ENCODE data around the gene STING1. TPM values are rescaled to one million over a fixed set of nuclear protein-coding genes. Genes with fewer than 3 reads are reported as not detected.

Gene STING1
- total RNA-seq, 2 donors from 2014 or later, result 6.7 to 24.4 TPM

GRCh38 chr5:139457653-139458306 is 24.8 kb downstream of the STING1 start:
- H3K27ac ChIP-seq, result no peak overlapping the region
- intact Hi-C loops (cut with DNase I), result no loop called here
- ATAC-seq, result no peak

GRCh38 chr5:139457241-139457640 is 25.3 kb downstream of the STING1 start:
- DNase-seq (no peak), ATAC-seq (no peak)
- no peak overlapping the region for H3K4me3 ChIP-seq
- no peaks in the 10 kb centered on the region for H3K36me3 ChIP-seq (replicated peaks in 1 of 2; ENCODE audit: insufficient read depth in 1 of 2, low read depth in 2 of 2)
- no peaks in the 10 kb centered on the region for H3K9me3 ChIP-seq
- intact Hi-C loops (cut with DNase I), result no loop called here
- H3K27ac ChIP-seq, result no peak overlapping the region
- H3K4me1 ChIP-seq, result peaks cover 8% of the 10 kb centered on the region
- no peaks in the 10 kb centered on the region for H3K27me3 ChIP-seq
- 83 to 88% methylated on average over 5 of the region's 5 CpGs for WGBS, 2 donors
- TF ChIP-seq POLR2A (IDR thresholded peaks at IDR 0.05) (no peak), CTCF (IDR thresholded peaks at IDR 0.05) (no peak)

More at GRCh38 chr5:139457653-139458306, 24.8 kb downstream of the STING1 start:
- WGBS, 2 donors, result 89 to 92% methylated on average over 5 of the region's 5 CpGs
- no peaks in the 10 kb centered on the region for H3K36me3 ChIP-seq (replicated peaks in 1 of 2; ENCODE audit: insufficient read depth in 1 of 2, low read depth in 2 of 2)
- no peak for DNase-seq
- TF ChIP-seq POLR2A (IDR thresholded peaks at IDR 0.05) (no peak), CTCF (IDR thresholded peaks at IDR 0.05) (no peak)
- no peak overlapping the region for H3K4me3 ChIP-seq
- no peaks in the 10 kb centered on the region for H3K27me3 ChIP-seq
- no peaks in the 10 kb centered on the region for H3K9me3 ChIP-seq
- H3K4me1 ChIP-seq, result peaks cover 8% of the 10 kb centered on the region

- no peak overlapping the region for H3K4me3 ChIP-seq
- no peak for TF ChIP-seq POLR2A (IDR thresholded peaks at IDR 0.05)
- no peak for TF ChIP-seq CTCF (IDR thresholded peaks at IDR 0.05)
- WGBS, 2 donors, result 81 to 88% methylated on average over 12 of the region's 12 CpGs
- ATAC-seq (no peak), DNase-seq (no peak)
- no peak overlapping the region for H3K27ac ChIP-seq
- peaks cover 8% of the 10 kb centered on the region for H3K4me1 ChIP-seq
- H3K27me3 ChIP-seq, result no peaks in the 10 kb centered on the region
- H3K36me3 ChIP-seq (replicated peaks in 1 of 2; ENCODE audit: insufficient read depth in 1 of 2, low read depth in 2 of 2), result no peaks in the 10 kb centered on the region
- H3K9me3 ChIP-seq, result no peaks in the 10 kb centered on the region
- intact Hi-C loops (cut with DNase I), result no loop called here
Measured at GRCh38 chr5:139456776-139457175, 25.8 kb downstream of the STING1 start.

- DNase-seq, result no peak
- Histone ChIP-seq H3K9me3 (no peaks in the 10 kb centered on the region), H3K27me3 (no peaks in the 10 kb centered on the region), H3K4me3 (no peak overlapping the region), H3K4me1 (peaks cover 8% of the 10 kb centered on the region), H3K27ac (no peak overlapping the region), H3K36me3 (replicated peaks in 1 of 2; ENCODE audit: insufficient read depth in 1 of 2, low read depth in 2 of 2) (no peaks in the 10 kb centered on the region)
- no peak for ATAC-seq
- intact Hi-C loops (cut with DNase I), result no loop called here
- 76 to 81% methylated on average over 11 of the region's 11 CpGs for WGBS, 2 donors
- no peak for TF ChIP-seq CTCF (IDR thresholded peaks at IDR 0.05)
- TF ChIP-seq POLR2A (IDR thresholded peaks at IDR 0.05), result no peak
Measured at GRCh38 chr5:139454568-139455290, 27.8 kb downstream of the STING1 start.

Measured in body of pancreas (tissue), 4 donors.